ENCODE measurements around the gene PIK3C3. TPM values are rescaled to one million over a fixed set of nuclear protein-coding genes. Genes with fewer than 3 reads are reported as not detected.
A peak's percentile ranks its signal among the peaks of the same experiment; 100 is the strongest.

The PIK3C3 gene
- total RNA-seq, 2 donors from 2014 or later: 31.4 to 32.3 TPM

DNA sequence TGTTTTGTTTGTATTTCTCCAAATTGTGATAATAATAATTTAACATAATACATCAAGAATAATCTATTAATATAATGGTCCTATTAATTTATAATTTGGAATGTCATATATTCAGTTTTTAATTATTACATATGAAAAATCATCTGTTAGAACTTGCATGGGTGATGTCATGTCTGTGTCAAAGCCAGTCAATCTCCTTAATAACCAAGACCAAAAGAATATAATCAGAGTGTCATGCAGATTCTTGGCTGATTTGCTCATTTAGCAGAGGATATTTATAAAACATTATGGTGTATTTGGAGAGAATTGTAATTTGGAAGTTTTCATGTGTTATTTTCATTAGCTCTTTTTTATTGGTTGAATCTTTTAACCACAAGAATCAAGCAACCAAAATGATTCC is 96.4 kb downstream of the PIK3C3 start:
- intact Hi-C loops (cut with DNase I): loop anchor here in 1 of 2 donors (5.0 to 10.0 kb wide), 2 partner anchors 1343 to 1511 kb away; no protein-coding TSS in a partner anchor
- ATAC-seq: no peak
- no peak for DNase-seq

DNA sequence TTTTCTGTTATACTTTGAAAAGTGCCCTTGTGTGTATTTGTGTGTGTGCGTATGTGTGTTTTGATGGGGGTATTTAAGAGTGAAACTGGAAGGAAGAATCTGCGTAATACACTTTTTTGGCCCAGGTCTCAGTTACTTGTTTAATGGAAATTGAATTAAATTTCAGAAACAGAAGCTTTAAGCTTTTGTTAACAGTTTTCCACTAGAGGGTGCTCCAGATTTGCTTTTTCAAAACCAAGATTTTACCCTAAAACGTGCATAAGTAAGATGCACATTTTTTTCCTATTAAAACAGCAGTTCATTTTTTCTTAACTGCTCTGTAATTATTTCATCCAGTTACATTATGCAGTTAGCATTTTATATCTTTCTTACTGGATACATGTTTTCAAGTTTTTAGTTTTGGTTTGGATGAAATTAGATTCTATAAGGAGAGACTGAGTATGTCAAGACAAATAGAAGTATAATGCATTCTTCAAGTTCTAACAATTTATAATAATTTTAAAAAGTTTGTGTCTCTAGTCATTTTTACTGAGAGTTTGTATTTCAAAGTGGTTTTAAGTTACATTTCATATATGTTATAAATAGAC is 97.2 kb downstream of the PIK3C3 start:
- no peak for ATAC-seq
- DNase-seq: no peak
- intact Hi-C loops (cut with DNase I): loop anchor here in 1 of 2 donors (5.0 to 10.0 kb wide), 2 partner anchors 1343 to 1510 kb away; no protein-coding TSS in a partner anchor

DNA sequence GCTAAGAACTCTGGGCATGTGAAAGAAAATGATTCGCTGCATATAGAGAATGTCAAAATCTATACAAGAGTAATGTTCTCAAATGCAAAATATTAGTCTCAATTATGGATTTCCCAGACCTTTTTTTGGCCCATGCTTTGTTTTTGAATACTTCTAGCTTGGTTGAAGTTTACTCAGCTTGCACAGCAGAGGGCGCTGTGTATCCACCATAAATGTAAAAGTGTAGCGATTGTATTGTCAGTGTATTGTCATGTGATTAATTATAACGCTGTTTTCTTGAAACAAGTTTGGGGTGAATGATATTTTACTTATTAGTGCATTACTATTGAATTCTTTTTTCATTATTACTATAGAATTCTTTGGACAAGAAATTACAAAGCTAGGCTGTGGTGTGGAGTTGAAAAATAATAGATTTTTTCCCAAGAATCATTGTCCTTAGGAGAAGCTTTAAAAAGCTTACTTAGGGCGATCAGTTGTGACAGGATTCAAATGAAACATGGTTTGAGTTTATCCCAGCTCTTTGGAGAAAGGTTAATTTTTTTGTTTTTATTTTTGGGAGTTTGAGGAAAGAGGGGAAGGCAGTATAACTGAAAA is 98.3 kb downstream of the PIK3C3 start:
- DNase-seq (peak; percentile 32), ATAC-seq (peak; percentile 72 to 80)
- intact Hi-C loops (cut with DNase I): loop anchor here in 1 of 2 donors (5.0 to 10.0 kb wide), 2 partner anchors 1342 to 1509 kb away; no protein-coding TSS in a partner anchor

DNA sequence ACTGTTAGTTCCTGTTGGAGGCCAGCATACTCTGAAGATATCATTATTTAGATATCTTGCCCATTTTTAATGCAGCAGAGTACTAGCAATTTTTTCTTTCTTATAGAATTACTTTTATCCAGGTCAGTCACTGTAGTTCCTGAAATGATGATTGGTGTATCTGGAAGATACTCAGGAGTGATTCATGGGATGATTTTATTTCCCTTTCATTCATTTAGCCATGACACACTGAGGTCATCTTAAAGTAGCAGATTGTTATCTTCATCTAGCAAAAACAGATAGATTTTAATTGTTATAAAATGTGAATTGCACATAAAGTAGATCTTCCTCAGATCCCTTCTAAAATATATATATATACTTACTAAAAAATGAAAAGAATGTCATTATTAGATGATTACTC is 109.1 kb downstream of the PIK3C3 start:
- ATAC-seq (no peak), DNase-seq (no peak)
- intact Hi-C loops (cut with DNase I): no loop called here

DNA sequence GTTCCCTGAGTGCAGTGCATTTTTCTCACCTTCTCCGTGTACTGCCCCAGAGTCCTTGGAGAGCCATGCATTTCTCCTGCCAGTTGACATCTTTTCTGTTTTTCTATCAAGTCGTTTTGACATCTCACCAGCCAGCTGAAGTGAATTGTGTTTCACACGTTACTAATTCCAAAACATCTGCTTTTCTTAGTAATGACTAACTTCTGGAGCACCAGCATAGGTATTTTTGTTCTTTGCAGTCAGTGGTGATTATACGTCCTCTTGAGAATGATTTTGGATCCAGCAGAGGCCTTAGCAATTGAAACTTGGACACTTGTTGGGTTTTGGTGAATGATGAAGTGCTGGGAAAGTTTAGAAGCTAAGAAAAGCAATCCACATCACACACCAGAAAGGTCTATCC is 112.5 kb downstream of the PIK3C3 start:
- intact Hi-C loops (cut with DNase I): no loop called here
- ATAC-seq: no peak
- no peak for DNase-seq

DNA sequence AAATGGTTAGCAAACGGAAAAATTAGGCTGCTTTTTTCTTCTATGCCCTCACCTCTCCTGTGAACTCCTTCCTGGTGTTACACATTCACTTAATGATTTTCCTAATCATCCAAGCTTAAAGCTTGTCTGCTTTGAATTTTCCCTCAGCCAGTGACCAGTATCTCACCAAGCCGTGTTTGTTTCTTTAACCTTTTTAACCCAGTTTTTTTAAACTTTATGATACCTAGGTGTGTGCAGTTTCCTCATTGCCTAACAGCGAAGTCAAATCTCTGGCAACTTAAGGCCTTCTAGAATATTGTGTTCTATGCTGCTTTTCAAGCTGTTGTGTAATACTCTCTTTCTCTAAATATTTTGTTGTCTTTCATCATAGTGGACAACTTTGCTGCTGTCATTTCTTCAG is 113.0 kb downstream of the PIK3C3 start:
- intact Hi-C loops (cut with DNase I): no loop called here
- DNase-seq (no peak), ATAC-seq (no peak)

DNA sequence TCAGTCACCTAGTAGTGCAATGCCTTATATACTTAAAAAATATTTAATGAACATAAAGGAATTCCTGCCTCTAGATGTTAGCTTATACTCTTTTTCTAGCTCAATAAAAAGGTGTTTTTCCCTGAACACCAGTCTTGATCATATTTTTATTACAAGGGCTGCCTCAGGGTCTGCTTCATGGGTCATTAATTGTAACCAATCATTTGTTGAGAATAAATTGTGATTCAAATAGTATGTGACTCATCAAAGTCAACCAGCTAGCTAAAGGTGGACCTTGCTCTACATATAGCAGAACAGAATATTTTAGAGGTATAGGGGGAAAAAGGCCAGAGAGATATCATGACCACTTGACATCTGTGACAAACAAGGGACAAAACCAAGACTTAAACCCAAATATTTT is 114.0 kb downstream of the PIK3C3 start:
- ATAC-seq (no peak), DNase-seq (no peak)
- intact Hi-C loops (cut with DNase I): no loop called here

DNA sequence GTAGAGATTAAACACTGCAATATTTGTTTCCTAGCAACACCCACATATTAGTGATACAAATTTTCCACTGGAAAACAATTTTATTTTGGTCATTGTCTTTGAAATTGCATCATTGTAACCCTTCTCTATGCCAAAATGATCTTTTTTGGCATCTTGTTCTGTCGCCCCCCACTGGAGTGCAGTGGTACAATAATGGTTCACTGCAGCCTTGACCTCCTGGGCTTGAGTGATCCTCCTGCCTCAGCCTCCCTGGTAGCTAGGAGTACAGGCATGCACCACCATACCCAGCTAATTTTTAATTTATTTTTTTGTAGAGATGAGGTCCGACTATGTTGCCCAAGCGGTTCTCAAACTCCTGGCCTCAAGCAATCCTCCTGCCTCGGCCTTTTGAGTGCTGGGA is 117.4 kb downstream of the PIK3C3 start:
- DNase-seq (no peak), ATAC-seq (no peak)
- intact Hi-C loops (cut with DNase I): no loop called here

DNA sequence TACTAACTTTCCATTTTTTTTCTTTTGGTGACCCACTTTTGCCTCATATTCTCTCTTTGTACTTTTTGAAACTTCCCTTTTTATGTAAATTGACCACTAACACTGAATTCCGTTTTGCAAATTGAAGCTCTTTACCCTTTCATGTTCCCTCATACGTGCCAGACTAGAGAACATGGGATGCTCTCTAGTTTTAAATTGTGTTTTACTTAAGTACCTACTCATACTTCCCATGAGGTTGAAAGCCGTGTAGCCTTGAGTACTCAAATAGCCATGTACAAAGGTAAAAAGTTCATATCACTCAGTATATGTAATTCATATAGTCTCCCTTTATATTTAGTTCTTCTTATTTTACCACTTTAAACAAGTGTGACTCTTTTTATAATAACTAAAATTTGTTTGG is 119.7 kb downstream of the PIK3C3 start:
- intact Hi-C loops (cut with DNase I): no loop called here
- no peak for ATAC-seq

DNA sequence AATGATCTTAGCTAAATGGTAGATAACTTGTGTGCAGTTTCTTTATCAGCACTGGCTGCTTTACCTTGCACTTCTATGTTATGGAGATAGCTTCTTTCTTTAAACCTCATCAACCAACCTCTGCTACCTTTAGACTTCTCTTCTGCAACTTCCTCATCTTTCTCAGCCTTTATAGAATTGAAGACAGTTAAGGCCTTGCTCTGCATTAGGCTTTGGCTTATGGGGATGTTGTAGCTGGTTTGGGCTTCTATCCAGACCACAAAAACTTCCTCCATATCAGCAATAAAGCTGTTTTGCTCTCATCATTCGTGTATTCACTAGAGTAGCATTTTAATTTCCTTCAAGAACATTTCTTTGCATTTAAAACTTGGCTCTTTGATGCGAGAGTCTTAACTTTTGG is 123.7 kb downstream of the PIK3C3 start:
- DNase-seq: no peak
- no peak for ATAC-seq
- intact Hi-C loops (cut with DNase I): no loop called here

More for the DNA sequence above, 119.7 kb downstream of the PIK3C3 start:
- DNase-seq: no peak

DNA sequence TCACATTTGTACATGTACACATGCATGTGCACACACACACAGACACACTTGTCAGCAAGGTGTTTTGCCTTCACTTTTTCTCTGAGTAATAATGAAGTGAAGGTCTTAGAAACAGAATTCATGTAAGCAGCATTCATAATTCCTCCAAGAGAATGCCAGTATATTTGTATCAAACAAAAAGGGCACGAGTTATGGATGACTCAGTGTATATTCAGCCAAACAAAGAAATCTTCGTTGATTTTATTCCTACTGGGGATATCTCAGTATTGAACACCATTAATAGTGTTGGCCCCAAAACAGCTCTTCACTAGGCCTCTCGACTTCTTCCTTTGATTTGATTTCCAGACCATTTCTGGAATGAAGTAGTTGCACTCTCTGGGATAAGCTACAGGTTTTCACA is 125.3 kb downstream of the PIK3C3 start:
- intact Hi-C loops (cut with DNase I): no loop called here
- DNase-seq: no peak
- ATAC-seq: no peak

DNA sequence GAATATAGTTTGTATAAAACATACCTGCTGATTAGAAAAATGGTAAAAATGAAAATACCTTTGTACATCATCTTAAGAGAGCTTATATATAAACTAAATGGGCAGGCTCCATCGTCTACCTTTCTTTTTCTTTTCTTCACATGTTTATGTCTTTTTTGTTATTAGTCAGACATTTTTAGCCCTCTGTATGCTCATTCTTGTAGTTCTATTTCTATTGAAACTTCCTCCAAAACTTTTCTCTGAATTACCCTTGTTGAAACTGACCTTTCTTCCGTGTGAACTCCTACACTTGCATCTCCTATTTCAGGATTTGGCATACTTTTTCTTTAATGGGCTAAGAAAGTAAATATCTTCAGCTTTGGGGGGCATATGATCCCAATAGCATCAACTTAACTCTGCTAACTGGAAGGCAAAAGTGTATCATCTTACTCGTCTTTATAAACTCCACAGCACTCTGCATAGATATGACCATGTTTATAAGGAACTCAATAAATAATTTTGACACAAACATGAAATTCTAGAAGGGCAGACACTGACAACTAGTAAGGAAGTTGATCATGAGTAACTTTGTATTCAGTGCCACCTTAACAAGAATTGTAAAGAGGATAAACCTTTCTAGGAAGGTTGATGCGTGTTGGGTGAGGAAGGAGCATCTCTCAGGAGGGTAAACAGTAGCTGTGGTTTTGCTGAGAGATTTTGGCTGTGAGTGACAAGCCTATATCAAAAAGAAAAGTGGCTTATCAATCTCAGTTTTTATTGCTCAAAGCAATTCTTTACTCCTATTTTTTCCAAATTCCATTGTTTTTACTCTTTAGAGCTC is 127.6 kb downstream of the PIK3C3 start:
- no peak for ATAC-seq
- intact Hi-C loops (cut with DNase I): no loop called here
- no peak for DNase-seq

DNA sequence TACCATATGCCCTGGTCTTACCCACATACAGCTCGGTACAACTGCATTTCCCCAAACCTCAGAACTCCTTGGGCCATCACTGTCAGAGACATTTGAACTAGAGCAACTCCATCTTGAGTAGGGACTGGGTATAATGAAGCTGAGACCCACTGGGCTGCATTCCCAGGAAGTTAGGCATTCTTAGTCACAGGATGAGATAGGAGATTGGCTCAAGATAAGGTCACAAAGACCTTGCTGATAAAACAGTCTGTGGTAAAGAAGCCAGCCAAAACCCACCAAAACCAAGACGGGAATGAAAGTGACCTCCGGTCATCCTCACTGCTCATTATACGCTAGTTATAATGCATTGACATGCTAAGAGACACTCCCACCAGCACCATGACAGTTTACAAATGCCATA is 131.3 kb downstream of the PIK3C3 start:
- no peak for ATAC-seq
- no peak for DNase-seq
- intact Hi-C loops (cut with DNase I): no loop called here

DNA sequence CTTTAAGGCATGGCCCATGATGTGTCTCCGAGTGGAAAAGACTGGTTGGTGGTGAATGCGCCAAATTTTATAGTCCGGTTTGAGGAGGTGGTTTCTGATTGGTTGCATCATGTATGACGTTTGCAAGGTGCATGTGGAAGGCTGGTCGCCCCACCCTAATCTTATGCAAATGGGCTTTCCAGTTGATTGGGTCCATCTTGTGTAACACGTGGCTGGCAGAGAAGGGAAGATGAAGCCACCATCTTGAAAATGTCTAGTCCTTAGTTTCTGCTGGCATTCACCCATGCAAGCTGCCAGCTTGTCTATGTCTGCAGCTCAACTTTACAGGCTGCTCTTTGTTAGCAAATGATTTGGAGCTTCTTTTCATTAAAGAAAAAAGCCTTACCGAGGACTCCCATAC is 132.2 kb downstream of the PIK3C3 start:
- intact Hi-C loops (cut with DNase I): no loop called here
- no peak for ATAC-seq
- DNase-seq: no peak

DNA sequence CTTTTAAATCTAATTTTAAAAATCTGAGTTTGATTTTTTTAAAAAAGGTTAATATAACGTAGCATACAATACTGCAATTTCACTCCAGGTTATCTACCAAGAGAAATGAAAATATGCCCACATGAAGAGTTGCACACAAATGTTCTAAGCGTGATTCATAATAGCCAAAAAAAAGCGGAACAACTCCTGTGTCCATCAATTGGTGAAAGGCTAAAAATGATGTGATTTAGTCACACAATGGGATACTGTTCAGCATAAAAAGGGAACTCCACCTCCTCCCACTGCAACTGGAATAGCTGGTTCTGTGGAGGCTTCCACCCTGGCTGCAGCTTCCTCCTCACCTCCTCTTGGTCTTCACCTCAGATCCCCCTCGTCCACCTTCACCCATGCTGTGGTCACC is 132.8 kb downstream of the PIK3C3 start:
- DNase-seq: no peak
- no peak for ATAC-seq
- intact Hi-C loops (cut with DNase I): no loop called here

DNA sequence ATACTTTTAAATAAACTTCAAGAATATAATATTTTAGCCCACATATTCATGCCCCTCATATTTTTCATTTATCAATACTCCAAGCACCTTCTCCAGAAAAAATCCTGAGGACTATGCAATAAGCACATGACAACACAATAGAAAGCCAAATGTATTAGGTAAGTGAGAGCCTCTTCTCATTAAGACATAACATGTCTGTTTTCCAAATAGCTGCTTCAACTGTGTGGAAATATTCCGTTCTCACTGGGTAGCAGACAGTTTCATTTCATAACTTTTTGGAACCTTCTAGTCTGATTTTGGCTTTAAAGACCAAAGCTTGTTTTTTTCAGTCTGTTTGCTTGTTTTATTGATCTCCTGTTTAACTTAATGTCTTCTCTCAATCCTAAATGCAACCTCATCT is 137.8 kb downstream of the PIK3C3 start:
- intact Hi-C loops (cut with DNase I): no loop called here
- peak in 1 of 2 donors; percentile 63 for ATAC-seq
- no peak for DNase-seq

DNA sequence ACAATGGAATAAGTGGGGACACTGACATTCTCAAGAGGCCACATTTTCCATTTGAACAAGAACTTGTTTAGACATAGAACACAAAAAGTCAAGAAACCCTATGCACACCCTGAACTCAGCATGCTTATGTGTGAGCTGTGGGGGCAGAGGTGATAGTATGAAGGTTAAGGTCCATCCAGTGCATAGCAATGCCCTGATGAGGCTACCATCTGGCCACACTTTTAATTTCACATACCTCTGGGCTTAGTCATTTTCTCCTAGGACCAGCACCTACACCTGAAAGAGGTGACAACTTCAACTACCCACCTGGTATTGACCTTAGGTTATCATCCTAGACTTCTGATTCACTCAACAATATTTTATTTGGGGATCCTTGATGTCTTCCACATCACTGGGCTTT is 139.8 kb downstream of the PIK3C3 start:
- DNase-seq (no peak), ATAC-seq (no peak)
- intact Hi-C loops (cut with DNase I): no loop called here

DNA sequence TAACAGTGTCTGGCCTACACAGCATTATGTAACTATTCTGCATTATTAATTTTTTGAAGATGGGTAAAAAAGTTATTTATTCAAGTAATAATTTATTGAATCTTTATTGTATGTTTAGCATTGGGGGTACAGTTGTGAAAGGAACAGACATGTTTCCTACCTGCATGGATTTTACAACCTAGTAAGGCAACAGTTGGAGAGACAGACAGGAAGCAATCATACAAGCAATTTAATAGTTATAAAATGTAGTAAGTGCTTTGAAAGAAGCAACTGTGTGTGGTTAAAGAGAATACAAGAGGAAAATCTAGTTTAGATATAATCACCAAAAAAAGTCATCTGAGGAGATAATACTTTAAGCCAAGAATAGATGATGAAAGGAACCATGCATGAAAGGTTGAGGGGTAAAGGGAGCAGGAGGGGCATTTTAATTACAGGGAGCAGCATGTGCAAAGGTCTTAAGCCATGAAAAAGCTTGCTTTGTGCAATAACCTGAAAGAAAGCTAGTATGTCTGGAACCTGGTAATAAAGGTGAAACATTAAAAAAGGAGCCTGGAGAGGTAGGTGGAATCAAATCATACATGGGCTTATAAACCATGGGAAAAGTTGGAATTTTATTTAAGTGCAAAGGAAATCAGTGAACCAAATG is 140.8 kb downstream of the PIK3C3 start:
- intact Hi-C loops (cut with DNase I): no loop called here
- no peak for ATAC-seq
- no peak for DNase-seq

DNA sequence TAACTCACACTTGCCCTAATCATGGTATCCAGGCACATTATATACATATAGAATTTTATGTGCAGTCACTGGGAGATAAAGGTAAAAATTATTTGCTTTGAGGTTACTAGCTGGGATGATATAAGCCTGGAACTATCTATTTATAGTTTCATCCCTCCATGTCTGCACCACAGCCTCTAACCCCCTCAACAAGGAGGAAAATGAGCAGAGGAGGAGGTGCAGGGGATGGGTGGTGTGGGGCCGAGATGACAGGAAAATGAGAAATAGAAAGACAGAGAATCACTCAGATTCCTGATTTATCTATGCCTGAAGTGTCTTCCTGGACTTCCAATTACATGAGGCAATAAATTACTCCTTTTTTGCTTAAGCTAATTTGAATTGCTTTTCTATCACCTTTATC is 145.2 kb downstream of the PIK3C3 start:
- no peak for DNase-seq
- ATAC-seq: no peak
- intact Hi-C loops (cut with DNase I): no loop called here

DNA sequence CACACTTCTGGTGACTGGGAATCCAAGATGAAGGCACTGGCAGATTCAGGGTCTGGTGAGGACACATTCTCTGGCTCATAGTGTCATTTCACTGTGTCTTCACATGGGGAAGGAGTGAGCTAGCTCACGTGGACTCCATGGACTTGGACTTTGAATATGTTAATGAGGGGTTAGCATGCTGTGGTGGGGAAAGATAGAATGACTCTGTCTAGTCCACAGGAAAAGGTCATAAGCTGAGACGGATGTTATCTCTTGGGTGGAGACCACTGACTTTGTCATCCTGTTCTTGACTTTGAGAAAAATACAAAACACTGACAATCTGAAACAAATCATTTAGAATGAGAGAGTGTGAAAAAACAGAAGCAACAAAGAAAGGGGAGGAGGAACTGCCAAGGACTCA is 145.9 kb downstream of the PIK3C3 start:
- intact Hi-C loops (cut with DNase I): no loop called here
- no peak for DNase-seq
- no peak for ATAC-seq
